ENCODE data around the gene NR1D2. TPM values are rescaled to one million over a fixed set of nuclear protein-coding genes. Genes with fewer than 3 reads are reported as not detected.

Gene NR1D2
- total and polyA plus RNA-seq, 5 donors = 11.9 to 54.7 (median 29.1) TPM

Other genes with a start within 250 kb of the NR1D2 start
- gene UBE2E1, start 139.3 kb upstream of the NR1D2 start, total RNA-seq = 10 to 100 TPM; 47.9 to 64.4 (median 53.0) TPM
- 51.8 TPM for gene UBE2E1, start 139.3 kb upstream of the NR1D2 start, polyA plus RNA-seq
- 10 to 100 TPM; 17.2 to 19.1 (median 17.6) TPM for gene NKIRAS1, start 28.3 kb upstream of the NR1D2 start, total RNA-seq
- gene NKIRAS1, start 28.3 kb upstream of the NR1D2 start, polyA plus RNA-seq = 15.1 TPM
- gene RPL15, start 28.2 kb upstream of the NR1D2 start, total RNA-seq = 1,000 to 10,000 TPM; 1,027 to 1,202 (median 1,105) TPM
- 1,547 TPM for gene RPL15, start 28.2 kb upstream of the NR1D2 start, polyA plus RNA-seq

Data from right cardiac atrium (tissue), 5 donors.